Stimulated activated CD4-positive, alpha-beta T cell treated with anti-CD3 and anti-CD28 coated beads, Interleukin-1b, Interleukin-23, amount 100 ng/mL, for 48 hours (primary cell): Measurements from ENCODE around the gene STARD8.
"Not testable (repeated sequence)": the region's sequence is repeated elsewhere in the genome, so short reads cannot be mapped to it uniquely, and the experiment has no call there.

Experiments used
- DNase-seq: peaks from one replicate; pipeline ENCODE4 v3.0.0-alpha.2; 2020

Gene STARD8

DNA sequence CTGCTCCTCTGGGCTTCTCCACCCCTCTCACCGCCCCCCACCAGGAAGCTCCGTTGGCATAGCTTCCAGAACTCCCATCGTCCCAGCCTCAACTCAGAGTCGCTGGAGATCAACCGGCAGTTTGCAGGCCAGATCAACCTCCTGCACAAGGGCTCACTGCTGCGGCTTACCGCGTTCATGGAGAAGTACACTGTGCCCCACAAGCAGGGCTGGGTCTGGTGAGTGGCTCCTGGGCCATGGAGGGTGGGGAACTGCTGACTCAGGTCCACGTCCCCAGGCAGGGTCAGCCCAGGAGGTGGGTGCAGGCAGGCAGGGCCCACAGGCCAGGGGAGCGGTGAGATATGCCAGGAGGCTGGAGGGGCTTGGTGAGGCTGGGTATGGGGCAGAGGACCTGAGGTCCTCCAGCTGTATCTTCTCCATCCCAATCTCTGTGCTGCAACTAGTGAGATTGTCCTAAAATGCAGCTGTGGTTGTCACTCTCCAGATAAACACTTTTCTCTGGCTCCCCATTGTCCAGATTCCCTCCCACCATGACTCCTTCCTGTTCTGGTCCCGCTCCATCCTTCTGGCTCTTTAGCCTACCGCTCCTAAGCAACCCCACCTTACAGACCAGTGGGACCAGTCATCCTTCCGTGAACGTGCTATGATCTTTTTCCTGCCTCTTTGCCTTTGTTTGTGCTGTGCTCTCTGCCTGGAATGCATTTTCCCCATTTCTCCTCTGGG lies 71.9 kb downstream of the STARD8 start:
- DNase-seq: no peak

DNA sequence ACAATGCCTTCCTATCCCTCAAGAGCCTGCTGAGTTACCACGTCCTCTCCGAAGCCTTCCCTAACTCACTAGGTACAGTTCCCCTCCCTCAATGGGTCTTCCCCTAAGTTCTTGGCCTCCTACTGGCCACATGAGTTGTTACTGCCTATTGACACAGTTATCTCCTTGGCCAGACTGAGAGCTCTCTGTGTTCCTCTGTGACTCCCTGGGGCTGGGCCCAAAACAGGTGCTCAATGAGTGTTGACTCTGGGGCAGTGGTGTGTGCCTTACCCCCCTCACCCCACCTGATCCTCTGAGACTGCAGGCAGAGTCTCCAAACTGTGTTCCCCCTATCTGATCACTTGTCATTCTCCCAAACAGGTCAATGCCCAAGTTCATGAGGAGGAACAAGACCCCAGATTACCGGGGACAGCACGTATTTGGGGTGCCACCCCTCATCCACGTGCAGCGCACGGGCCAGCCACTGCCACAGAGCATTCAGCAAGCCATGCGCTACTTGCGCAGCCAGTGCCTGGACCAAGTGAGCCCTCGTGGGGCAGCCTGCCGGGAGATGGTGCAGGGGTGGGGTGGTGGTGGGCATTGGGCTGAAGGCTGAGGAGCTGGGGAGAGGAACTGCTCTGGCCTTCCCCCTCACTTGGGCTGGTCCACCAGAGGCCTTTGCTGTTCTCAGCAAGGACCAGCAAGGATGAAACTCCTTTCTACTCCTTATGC lies 72.6 kb downstream of the STARD8 start:
- no peak for DNase-seq

DNA sequence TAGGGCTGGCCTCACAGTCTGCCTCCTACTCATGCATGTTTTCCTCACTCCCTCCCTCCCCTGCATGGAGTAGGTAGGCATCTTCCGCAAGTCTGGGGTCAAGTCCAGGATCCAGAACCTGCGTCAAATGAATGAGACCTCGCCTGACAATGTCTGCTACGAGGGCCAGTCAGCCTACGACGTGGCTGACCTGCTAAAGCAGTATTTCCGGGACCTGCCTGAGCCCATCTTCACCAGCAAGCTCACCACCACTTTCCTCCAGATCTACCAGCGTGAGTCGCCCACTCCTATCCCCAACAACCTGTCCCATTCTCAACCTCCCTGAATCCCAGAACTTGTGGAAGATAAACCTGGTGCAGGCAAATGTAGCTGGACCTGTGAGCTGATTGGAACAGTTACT lies 73.4 kb downstream of the STARD8 start:
- no peak for DNase-seq

DNA sequence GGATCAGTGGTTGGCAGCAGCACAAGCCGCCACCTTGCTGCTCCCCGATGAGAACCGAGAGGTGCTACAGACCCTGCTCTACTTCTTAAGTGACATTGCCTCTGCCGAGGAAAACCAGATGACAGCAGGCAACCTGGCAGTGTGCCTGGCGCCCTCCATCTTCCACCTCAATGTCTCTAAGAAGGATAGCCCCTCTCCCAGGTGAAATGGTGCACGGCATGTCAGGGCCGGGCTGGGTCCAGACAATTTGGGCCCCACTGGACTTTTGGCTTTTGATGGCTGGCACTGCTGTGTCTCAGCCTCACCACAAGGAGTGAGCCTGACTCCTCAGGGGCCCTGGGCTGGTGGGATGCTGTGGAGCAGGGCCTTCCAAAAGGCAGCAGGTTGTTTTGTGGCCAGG lies 74.1 kb downstream of the STARD8 start:
- DNase-seq: no peak

DNA sequence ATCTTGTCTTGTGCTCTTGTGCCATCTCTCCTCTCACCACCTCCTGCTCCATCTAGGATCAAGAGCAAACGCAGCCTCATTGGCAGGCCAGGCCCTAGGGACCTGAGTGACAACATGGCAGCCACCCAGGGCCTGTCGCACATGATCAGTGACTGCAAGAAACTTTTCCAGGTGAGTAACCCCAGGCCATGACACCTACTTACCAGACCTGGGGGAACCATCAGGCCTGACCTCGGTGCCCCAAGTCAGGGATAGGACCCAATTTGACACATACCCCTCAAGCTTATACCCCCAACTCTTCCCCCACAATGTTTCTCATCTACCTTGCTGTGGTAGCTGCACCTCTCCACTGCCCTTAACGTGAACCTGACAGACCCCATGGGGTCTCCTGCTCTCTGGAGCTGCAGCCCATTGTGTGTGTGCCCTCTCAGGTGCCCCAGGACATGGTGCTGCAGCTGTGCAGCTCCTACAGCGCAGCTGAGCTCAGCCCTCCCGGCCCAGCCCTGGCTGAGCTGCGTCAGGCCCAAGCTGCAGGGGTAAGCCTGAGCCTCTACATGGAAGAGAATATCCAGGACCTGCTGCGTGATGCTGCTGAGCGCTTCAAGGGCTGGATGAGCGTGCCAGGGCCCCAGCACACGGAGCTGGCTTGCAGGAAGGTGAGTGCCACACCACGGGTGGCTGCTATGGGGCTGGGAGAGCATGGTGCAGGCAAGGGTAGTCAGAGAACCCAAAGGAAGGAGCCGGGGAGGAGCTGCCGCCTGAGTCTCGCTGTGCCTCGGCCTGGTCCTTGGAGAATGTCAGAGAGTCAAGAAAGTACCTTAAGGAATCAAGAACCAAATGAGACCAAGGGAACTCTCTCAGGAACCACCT lies 74.8 kb downstream of the STARD8 start:
- DNase-seq: no peak

DNA sequence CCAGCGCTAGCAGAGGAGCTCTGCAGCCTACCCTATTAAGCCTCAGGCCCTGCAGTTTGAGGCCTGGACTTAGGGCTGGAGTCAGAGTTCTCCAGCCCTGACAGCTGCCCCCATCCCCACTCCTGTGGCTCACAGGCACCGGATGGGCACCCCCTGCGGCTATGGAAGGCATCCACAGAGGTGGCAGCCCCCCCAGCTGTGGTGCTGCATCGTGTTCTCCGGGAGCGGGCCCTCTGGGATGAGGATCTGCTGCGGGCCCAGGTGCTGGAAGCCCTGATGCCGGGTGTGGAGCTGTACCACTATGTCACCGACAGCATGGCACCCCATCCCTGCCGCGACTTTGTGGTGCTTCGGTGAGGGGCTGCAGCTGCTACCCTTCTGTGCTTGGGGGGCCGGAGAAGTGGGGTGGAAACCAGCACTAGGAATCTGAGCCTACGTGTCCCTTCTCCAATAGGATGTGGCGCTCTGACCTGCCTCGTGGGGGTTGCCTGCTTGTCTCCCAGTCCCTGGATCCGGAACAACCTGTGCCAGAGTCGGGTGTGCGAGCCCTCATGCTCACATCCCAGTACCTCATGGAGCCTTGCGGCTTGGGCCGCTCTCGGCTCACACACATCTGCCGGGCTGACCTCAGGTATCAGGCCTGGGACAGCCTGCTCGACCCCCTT lies 76.2 kb downstream of the STARD8 start:
- DNase-seq: no peak

DNA sequence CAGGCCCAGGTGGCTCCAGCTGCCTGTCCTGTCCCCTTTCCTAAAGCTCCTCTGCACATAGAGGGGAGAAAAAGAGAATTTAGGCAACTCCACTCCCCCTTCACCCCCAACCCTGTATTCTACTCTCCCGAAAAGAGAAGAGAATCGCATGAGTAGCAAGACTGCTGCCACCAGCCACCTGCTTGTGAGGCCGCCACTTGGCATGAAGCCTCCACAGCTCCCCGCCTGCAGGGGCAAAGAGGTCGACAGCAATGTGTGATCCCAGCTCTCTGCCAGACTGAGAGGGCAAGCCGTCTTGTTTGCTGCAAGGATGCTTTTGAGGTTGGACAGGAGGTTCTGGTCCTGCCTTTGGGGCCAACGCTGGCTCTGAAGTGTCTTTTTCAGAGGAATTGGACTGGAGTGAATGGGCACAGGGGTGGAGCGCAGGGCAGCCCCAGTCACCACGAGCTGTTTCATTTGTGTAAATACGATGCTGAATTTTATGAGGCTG lies 77.1 kb downstream of the STARD8 start:
- DNase-seq: no peak

DNA sequence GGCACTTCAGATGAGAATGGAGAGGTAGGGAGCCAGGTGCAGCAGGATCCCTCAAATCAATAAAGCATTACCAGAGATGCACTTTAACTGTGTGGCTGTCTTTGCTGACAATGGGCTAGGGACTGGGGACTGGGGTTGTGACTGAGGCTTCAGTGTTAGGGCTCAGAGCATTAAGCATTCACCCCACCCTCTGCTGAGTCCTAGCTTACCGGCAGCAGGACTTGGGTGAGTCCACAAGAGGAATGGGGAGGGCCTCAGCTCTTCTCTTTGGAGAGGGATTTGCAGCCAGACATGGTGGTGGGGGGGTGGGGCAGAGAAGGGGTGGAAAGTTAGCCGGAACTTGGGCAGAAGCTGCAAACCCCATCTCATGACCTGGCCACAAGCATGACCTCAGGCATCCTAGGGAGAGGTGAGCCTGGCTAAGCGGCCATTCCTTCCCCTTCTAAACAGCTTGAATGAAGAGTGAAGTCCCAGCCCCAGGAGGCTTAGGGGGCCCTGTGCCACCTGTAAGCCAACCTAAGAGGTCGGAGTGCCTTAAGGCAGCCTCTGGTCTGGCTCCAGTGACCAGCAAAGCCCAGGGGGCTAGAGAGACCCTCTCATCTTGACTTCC lies 78.4 kb downstream of the STARD8 start:
- no peak for DNase-seq

DNA sequence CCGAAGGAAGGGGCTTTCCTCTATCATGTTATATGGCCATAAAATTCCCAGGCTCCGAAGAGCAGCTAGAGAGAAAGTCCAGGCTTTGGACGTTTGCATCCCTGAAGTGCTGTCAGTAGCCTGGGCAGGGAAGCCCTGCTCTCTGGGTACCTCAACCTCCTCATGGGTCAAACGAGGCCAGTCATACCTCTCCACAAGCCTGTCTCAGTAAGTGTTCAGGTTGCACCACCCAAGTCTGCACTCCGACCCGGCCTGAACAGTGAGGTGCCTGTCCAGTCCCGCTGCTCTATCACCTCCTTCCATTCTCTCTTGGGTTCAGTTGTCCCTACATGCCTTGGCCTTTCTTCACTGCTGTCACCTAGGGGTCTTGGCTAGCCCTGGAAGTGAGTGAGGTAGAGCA lies 78.9 kb downstream of the STARD8 start:
- DNase-seq: no peak

DNA sequence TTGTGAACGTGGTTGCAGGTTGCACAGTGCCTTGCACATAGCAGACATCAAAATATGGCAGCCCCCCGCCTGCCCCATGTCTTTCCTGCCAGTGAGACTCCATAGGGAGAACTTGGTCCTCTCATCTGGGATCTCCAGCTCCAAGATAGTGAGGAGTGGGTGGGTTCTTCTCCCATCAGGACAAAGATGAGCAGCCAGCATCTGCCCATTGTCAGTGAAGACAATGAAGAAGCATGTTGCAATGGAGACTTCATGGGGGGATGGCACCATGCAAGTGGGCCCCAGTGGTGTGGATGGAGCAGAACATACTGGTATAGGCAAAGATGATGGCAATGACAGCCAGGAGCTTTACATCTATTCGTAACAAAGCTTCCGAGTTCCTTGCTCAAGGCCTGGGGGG lies 80.2 kb downstream of the STARD8 start:
- no peak for DNase-seq

DNA sequence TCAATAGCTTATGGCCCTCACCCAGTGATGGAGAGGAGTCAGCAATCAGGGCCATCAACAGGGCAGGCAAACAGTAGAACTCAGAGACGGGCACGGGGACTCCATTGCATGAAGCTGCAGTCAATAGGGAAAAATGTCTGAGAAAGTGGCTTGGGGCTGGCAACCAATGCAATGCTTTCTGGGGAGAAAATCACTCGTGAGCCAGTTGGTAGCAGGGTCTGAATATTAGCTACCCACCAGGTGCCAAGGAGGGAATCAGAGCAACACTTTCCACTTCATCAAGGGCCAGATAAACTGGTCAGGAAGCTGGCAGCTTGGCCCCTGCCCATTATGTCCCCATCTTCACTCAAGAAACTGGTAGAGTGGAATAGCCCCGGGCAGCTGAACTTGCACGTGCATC lies 80.7 kb downstream of the STARD8 start:
- no peak for DNase-seq

DNA sequence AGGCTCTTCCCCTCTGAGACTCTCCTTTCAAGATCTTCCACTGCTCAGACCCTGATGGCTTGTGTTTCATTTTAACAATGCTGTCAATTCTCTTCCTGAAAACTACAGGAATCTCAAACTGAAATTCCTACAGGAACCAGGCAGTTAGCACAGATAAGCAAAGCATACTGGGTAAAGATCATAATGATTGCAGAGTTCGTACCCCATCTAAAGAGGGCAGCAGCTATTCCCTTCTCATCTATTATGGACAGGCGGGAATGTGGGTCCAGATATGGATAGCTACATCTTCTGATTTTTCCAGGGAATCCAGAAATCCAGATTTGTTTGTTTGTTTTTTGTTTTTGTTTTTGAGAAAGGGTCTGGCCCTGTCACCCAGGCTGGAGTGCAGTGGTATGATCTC lies 83.8 kb downstream of the STARD8 start:
- DNase-seq: no peak

DNA sequence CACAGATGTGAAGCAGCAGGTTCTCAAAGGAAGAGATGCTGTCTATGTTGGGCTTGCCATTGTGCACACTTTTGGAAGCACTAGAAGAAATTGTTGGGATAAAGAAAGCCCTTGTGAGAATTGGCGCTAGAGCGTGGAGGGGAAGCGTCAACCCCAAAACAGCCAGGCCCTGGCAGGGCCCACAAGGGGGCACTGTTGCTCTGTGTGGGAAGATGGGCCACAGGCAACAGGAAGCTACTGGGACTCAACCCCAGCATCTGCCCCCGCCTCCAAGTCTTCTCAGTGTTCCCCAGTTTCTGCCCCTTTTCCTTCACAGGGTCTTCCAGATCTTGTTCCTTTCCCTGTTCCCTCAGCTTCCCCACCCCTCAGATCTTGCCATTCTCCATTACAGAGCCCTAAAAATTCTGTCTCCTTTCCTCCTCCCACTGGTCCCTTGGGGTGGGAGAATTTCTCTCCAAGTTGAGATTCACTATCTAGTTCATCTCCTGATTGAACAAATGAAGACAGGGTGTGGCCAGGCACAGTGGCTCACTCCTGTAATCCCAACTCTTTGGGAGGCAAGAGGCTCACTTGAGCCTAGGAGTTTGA lies 85.5 kb downstream of the STARD8 start:
- peak; percentile 61 for DNase-seq

DNA sequence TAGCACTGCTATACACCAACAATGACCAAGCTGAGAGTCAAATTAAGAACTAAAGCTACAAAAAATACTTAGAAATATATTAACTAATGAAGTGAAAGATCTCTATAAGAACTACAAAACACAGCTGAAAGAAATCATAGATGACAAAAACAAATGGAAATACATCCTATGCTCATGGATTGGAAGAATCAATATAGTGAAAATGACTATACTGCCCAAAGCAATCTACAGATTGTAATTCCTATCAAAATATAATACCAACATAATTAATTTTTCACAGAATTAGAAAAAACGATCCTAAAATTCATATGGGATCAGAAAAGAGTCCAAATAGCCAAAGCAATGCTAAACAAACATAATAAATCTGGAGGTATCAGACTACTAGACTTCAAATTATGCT lies 87.8 kb downstream of the STARD8 start:
- DNase-seq: no peak

DNA sequence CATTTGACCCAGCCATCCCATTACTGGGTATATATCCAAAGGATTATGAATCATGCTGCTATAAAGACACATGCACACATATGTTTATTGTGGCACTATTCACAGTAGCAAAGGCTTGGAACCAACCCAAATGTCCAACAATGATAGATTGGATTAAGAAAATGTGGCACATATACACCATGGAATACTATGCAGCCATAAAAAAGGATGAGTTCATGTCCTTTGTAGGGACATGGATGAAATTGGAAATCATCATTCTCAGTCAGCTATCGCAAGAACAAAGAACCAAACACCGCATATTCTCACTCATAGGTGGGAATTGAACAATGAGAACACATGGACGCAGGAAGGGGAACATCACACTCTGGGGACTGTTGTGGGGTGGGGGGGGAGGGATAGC lies 94.4 kb downstream of the STARD8 start:
- not testable (repeated sequence) for DNase-seq

DNA sequence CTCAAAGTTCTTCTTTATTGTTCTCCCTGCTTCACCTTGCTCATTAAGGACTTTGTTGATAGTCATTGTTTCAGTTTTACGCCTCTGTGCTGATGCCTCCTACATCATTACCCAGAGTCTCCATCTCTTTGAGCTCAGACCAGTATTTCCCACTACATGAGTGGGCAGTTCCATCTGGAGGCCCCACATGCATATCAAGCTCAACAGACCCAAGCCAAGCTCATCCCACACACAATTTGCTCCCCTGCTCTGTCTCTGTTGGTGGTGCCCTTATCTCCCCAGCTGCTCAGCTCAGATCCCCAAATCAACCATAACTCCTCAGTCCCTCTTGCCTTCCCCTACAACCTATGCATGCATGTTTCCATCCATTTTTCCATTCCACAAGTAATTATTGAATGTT lies 96.3 kb downstream of the STARD8 start:
- DNase-seq: no peak

DNA sequence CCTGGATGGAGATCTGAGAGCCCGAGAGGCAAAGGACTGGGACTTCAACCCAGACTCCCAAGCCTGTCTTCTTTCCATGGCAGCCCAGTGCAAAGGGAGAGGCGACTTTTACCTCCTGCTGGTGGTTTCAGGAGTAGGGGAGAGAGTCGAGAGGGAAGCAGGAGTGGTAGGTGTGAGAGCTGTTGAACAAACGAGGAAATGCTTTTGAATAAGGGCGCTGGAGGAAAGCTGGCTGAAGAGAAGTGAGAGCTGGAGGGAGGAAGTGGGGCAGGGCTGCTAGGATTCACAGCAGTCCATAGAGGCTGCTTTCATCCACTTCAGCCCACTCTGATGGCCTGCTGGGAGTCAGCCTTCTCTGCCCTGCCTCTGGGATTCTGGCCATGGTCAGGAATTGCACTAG lies 99.5 kb downstream of the STARD8 start:
- DNase-seq: no peak

DNA sequence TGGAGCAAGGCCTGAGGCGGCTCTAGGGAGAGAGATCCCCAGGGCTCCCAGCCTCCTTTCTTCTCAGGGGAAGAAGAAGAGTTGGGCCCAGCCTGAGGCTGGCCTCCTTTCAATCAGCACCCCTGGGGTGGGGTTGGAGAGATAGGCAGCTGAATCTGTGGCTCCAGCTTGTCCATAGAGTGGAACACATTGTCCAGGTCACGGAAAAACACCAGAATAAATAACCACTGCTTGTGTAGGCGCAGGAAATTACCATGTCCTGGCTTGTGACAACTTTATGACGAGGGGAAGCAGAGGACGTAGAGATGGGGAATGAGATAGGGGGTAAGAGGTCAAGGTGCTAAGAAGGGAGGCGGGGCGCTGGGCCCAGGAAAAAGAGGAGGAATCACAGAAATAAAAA lies 100.6 kb downstream of the STARD8 start:
- DNase-seq: no peak

DNA sequence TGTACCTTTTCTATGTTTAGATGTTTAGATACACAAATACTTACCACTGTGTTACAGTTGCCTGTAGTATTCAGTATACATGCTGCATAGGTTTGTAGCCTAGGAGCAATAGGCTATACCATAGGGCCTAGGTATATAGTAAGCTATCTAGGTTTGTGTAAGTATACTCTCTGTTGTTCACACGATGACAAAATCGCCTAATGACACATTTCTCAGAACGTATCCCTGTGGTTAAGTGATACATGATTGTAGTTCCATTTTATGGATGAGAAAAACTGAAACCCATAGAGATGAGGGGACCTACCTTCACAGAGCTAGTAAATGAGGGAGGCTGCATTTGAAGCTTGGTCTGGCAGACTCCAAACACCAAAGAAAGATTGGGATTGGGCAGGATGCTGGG lies 102.0 kb downstream of the STARD8 start:
- DNase-seq: no peak

DNA sequence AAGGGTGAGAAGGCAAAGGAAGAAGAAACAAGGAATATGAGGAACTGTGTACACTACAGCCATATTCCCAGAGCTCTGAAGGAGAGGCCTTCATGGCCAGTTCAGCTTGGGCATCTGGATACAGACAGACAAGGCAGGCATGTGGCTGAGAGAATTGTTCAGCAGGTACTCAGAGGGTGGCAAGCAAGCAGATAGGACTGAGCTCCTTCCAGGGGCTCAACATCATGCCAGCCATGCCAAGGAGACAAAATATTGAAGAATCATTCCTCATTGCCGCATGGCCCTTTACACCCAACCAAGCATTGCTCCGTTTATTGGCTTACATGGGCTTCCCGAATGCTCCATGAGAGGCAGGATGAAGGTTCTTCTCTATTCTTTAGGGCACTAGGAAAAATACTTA lies 102.8 kb downstream of the STARD8 start:
- DNase-seq: no peak

DNA sequence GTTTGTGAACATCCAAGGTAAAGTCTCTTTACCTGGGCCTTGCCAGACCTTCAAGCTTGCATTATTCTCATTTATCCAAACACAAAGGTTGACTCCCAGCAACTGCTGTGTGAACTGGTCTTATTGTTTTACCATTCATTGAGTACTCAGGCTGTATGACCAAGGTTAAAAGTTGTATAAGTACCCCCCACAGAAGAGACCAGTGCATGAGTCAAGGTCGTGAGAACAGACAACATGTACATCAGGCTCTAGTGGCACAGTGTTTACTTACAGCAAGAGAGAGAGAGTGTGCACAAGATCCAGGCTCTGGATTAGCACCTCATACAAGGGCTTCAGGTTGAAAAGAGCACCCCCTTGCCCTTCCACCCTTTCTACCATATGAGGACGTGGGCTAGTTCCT lies 103.9 kb downstream of the STARD8 start:
- DNase-seq: no peak

DNA sequence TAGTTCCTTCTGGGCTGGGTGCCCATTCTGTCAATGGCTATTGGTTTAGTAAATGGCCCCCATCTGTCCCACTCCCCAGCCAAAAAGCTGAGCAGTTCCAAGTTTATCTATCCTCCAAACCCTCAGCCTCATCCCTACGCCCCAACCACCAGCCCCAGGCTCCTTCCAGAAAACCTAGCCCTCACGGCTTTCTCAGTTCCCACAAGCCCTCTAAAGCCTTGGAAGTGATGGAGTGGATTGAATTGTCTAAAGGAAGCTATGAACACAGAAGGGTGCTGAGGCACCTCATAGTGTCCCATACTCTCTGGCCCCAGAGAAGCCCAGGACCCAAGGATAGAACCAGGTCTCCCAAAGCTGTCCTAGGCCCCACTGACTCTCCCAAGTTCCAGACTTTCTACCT lies 105.8 kb downstream of the STARD8 start:
- DNase-seq: no peak
